B cell (primary cell): Measurements from ENCODE around the gene BCO2. TPM values are rescaled to one million over a fixed set of nuclear protein-coding genes. Genes with fewer than 3 reads are reported as not detected.

ENCODE experiments used
- ATAC-seq: fragments of 200-7000 bp; cut with Tn5 transposase; one replicate; pipeline ENCODE4 v1.10.0; 2021; ENCODE audit warnings: low read depth, mild to moderate bottlenecking, moderate number of reproducible peaks, moderate library complexity
- CTCF ChIA-PET: fragments of 350-600 bp; sonication (Branson Sonifier 250); formaldehyde crosslinking; loops from one replicate; lab custom pipeline; 2021; ENCODE audit warnings: antibody characterized with exemption, inconsistent platforms; lab: Charles Lee
- POLR2A ChIA-PET: fragments of 350-600 bp; sonication (Branson Sonifier 250); formaldehyde crosslinking; loops from one replicate; lab custom pipeline; 2021; ENCODE audit warnings: antibody characterized with exemption; lab: Charles Lee
- DNase-seq: peaks from one replicate; pipeline ENCODE4 v3.0.0; 2013
- H2AFZ ChIP-seq: 2 replicates; pipeline ENCODE4 v1.6.1; 2012; ENCODE audit warnings: mild to moderate bottlenecking, low read depth, low read length; ENCODE audit not compliant: insufficient read depth, poor library complexity, severe bottlenecking
- H3K27ac ChIP-seq, 2 donors: 1 replicate in 1 of 2; 2 replicates in 1 of 2; pipeline ENCODE4 v1.5.1; 2012 to 2013; ENCODE audit warnings: low read length in 2 of 2, mild to moderate bottlenecking in 2 of 2, moderate library complexity in 1 of 2
- H3K27me3 ChIP-seq, 4 experiments: fragments of 200-600 bp in 1 of 4; sonication (generic) in 1 of 4; replicated peaks in 1 of 4; 1 replicate in 2 of 4; 2 replicates in 2 of 4; pipeline versions ENCODE4 v1.6.1 to v1.7.0; 2013 to 2016; ENCODE audit warnings: low read length in 3 of 4, mild to moderate bottlenecking in 2 of 4, mixed read lengths in 1 of 4, moderate library complexity in 1 of 4; ENCODE audit not compliant: insufficient read depth in 4 of 4, control insufficient read depth in 3 of 4; ENCODE audit errors: control extremely low read depth in 1 of 4
- H3K36me3 ChIP-seq, 2 experiments: replicated peaks in 1 of 2; 1 replicate in 1 of 2; 2 replicates in 1 of 2; pipeline versions ENCODE4 v1.6.1 to v1.7.1; 2013; ENCODE audit warnings: low read length in 1 of 2; ENCODE audit not compliant: insufficient read depth in 2 of 2, control insufficient read depth in 1 of 2; ENCODE audit errors: control extremely low read depth in 1 of 2, extremely low read depth in 1 of 2
- H3K4me1 ChIP-seq, 2 donors: fragments of 200-600 bp in 1 of 2; sonication (generic) in 1 of 2; 1 replicate in 1 of 2; 2 replicates in 1 of 2; pipeline versions ENCODE4 v1.5.1 to v1.6.1; 2013 to 2017; ENCODE audit warnings: low read length in 2 of 2; ENCODE audit not compliant: control insufficient read depth in 2 of 2, insufficient read depth in 2 of 2
- H3K4me2 ChIP-seq: replicated peaks from 2 replicates; pipeline ENCODE3; 2012; ENCODE audit warnings: mild to moderate bottlenecking, low read depth, low read length; ENCODE audit not compliant: poor library complexity, severe bottlenecking
- H3K4me3 ChIP-seq, 5 experiments: fragments of 200-600 bp in 1 of 5; sonication (generic) in 1 of 5; 1 replicate in 3 of 5; 2 replicates in 2 of 5; pipeline versions ENCODE4 v1.5.1 to v1.7.0; 2011 to 2016; ENCODE audit warnings: low read length in 4 of 5, mild to moderate bottlenecking in 4 of 5, low read depth in 2 of 5, control low read depth in 1 of 5, moderate library complexity in 1 of 5; ENCODE audit not compliant: insufficient read depth in 1 of 5; ENCODE audit errors: control extremely low read depth in 1 of 5, extremely low read depth in 1 of 5
- H3K79me2 ChIP-seq: fragments of 200-600 bp; sonication (generic); one replicate; pipeline ENCODE4 v1.6.0; 2016; ENCODE audit warnings: low read length; ENCODE audit not compliant: control insufficient read depth, insufficient read depth
- H3K9ac ChIP-seq: fragments of 200-600 bp; sonication (generic); 2 replicates; pipeline ENCODE4 v1.6.1; 2017; ENCODE audit warnings: mild to moderate bottlenecking, low read length, moderate library complexity
- H3K9me3 ChIP-seq, 3 donors: one replicate each; pipeline versions ENCODE4 v1.6.1 to v1.7.1; 2013; ENCODE audit warnings: low read length in 2 of 3; ENCODE audit not compliant: control insufficient read depth in 2 of 3, insufficient read depth in 1 of 3; ENCODE audit errors: control extremely low read depth in 1 of 3
- H4K20me1 ChIP-seq: 2 replicates; pipeline ENCODE4 v1.6.0; 2012; ENCODE audit warnings: mild to moderate bottlenecking, low read length; ENCODE audit not compliant: insufficient read depth, control insufficient read depth, poor library complexity, severe bottlenecking
- H3K27ac Mint-ChIP-seq: one replicate; pipeline ENCODE4 v1.8.0; 2021; ENCODE audit warnings: mixed read lengths
- H3K27me3 Mint-ChIP-seq: one replicate; pipeline ENCODE4 v1.8.0; 2021; ENCODE audit warnings: mixed read lengths
- H3K4me1 Mint-ChIP-seq: one replicate; pipeline ENCODE4 v1.8.0; 2021; ENCODE audit warnings: mixed read lengths
- H3K4me3 Mint-ChIP-seq: one replicate; pipeline ENCODE4 v1.8.0; 2021; ENCODE audit warnings: mixed read lengths
- H3K9me3 Mint-ChIP-seq: one replicate; pipeline ENCODE4 v1.8.0; 2022; ENCODE audit warnings: mixed read lengths; ENCODE audit not compliant: insufficient read depth
- EZH2 ChIP-seq: IDR thresholded peaks from 2 replicates; pipeline ENCODE4 v1.6.1; 2012; ENCODE audit warnings: borderline replicate concordance, low read depth, mild to moderate bottlenecking, moderate library complexity, low read length; ENCODE audit not compliant: insufficient read depth, poor library complexity, severe bottlenecking
- WGBS: methylation state at CpG from one replicate; pipeline ENCODE4 v1.1.5; 2013; ENCODE audit warnings: missing lambda C conversion rate; ENCODE audit not compliant: insufficient coverage; 5-methylcytosine and 5-hydroxymethylcytosine counted together
- intact Hi-C: fragments of 100-400 bp; cut with micrococcal nuclease; formaldehyde crosslinking; loops from one replicate; pipeline ENCODE4 v1.10.0; 2022
- polyA plus RNA-seq: library from polyadenylated mRNA; depleted of rRNA; stranded (reverse); fragments of >200 nt; gene quantifications from 2 replicates; pipeline ENCODE4 v1.2.3, GENCODE V29; 2012
- total RNA-seq, 2 donors: library from RNA; stranded (reverse); fragments of 120-200 nt in 1 of 2; gene quantifications; 1 replicate in 1 of 2; 2 replicates in 1 of 2; pipeline versions ENCODE4 v1.2.3 to v1.2.4, GENCODE V29; 2013 to 2022
- TF ChIP-seq, protein P1 (sequence below): fragments of 200-600 bp; IDR thresholded peaks from one replicate; pipeline ENCODE4 v1.8.0; 2022; ENCODE audit warnings: antibody characterized with exemption, mild to moderate bottlenecking

The BCO2 gene
- total and polyA plus RNA-seq, 2 donors (not counting 1 experiment from before 2014, with no cell fraction given): 1.7 to 1.8 TPM

DNA sequence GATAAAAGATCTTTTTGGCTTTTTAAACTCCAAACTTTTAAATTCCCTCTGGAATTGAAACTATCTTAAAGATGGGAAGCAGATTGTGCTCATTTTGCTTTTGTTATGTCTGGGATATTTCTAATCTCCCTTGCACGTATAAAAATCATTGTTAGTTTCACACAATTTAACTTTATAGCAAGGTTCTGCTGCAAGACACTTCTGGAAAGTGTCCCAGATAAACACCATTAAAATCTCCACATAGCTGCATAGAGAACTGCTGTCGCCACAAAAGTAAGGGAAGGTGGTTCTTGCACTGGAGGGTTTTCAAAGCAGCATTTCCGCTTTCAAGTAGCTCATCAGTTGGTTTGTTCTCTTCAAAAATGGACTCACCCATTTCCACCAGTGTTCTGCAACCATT is 62.7 kb downstream of the BCO2 start:
- peaks cover 16 to 20% of the 10 kb centered on the region in 2 donors for H3K4me1 ChIP-seq
- Mint-ChIP-seq H3K27me3 (no peaks in the 10 kb centered on the region), H3K4me1 (peaks cover 18% of the 10 kb centered on the region), H3K9me3 (no peaks in the 10 kb centered on the region), H3K4me3 (no peak overlapping the region), H3K27ac (no peak overlapping the region)
- no CpG with 5 or more reads among the region's 3 CpGs for WGBS
- no peaks in the 10 kb centered on the region for H3K9me3 ChIP-seq
- H3K27ac ChIP-seq: no peak overlapping the region
- ChIA-PET POLR2A (no interaction called here), CTCF (interaction anchor here (2.0 to 2.9 kb wide), 2 partner anchors 18 to 42 kb away, joined by 5 to 13 read pairs; no protein-coding TSS in a partner anchor)
- H3K4me3 ChIP-seq: no peak overlapping the region
- H4K20me1 ChIP-seq: no peaks in the 10 kb centered on the region
- DNase-seq: no peak
- H3K27me3 ChIP-seq: no peaks in the 10 kb centered on the region
- no peak for ATAC-seq
- H3K79me2 ChIP-seq: no peaks in the 10 kb centered on the region
- TF ChIP-seq, protein P1, sequence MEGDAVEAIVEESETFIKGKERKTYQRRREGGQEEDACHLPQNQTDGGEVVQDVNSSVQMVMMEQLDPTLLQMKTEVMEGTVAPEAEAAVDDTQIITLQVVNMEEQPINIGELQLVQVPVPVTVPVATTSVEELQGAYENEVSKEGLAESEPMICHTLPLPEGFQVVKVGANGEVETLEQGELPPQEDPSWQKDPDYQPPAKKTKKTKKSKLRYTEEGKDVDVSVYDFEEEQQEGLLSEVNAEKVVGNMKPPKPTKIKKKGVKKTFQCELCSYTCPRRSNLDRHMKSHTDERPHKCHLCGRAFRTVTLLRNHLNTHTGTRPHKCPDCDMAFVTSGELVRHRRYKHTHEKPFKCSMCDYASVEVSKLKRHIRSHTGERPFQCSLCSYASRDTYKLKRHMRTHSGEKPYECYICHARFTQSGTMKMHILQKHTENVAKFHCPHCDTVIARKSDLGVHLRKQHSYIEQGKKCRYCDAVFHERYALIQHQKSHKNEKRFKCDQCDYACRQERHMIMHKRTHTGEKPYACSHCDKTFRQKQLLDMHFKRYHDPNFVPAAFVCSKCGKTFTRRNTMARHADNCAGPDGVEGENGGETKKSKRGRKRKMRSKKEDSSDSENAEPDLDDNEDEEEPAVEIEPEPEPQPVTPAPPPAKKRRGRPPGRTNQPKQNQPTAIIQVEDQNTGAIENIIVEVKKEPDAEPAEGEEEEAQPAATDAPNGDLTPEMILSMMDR: no peak
- TF ChIP-seq EZH2: no peak
- H2AFZ ChIP-seq: no peak overlapping the region
- no peak overlapping the region for H3K9ac ChIP-seq
- no peak overlapping the region for H3K4me2 ChIP-seq
- H3K36me3 ChIP-seq: peaks cover 12 to 26% of the 10 kb centered on the region in 2 experiments
- intact Hi-C loops: no loop called here

- ATAC-seq: no peak
- Histone ChIP-seq H3K4me2 (no peak overlapping the region), H3K79me2 (no peaks in the 10 kb centered on the region), H3K9ac (no peak overlapping the region), H3K9me3 (no peaks in the 10 kb centered on the region), H3K4me3 (no peak overlapping the region), H3K4me1 (peaks cover 2 to 5% of the 10 kb centered on the region in 2 donors), H3K27me3 (no peaks in the 10 kb centered on the region), H2AFZ (no peak overlapping the region), H3K36me3 (peaks cover 16 to 17% of the 10 kb centered on the region in 2 experiments), H3K27ac (no peak overlapping the region), H4K20me1 (no peaks in the 10 kb centered on the region)
- POLR2A ChIA-PET: no interaction called here
- H3K4me1 Mint-ChIP-seq: peaks cover 4% of the 10 kb centered on the region
- no peak overlapping the region for H3K27ac Mint-ChIP-seq
- no peak for DNase-seq
- no peak overlapping the region for H3K4me3 Mint-ChIP-seq
- no peak for TF ChIP-seq EZH2
- TF ChIP-seq, protein P1: no peak
- no peaks in the 10 kb centered on the region for H3K27me3 Mint-ChIP-seq
- H3K9me3 Mint-ChIP-seq: no peaks in the 10 kb centered on the region
- CTCF ChIA-PET: interaction anchor here (0.7 to 2.0 kb wide), 4 partner anchors 11 to 38 kb away, joined by 3 to 6 read pairs (median 4); no protein-coding TSS in a partner anchor
- WGBS: 100% methylated on average over 2 of the region's 3 CpGs
- intact Hi-C loops: no loop called here
Observed at GRCh38 chr11:112241486-112241885, 66.2 kb downstream of the BCO2 start.
